Measurements from ENCODE around the gene LRRC74B. TPM values are rescaled to one million over a fixed set of nuclear protein-coding genes. Genes with fewer than 3 reads are reported as not detected.
"Not testable (repeated sequence)": the region's sequence is repeated elsewhere in the genome, so short reads cannot be mapped to it uniquely, and the experiment has no call there.

Gene LRRC74B
- total and polyA plus RNA-seq, 2 donors (not counting 1 experiment from before 2014, with no cell fraction given) = not detected

DNA sequence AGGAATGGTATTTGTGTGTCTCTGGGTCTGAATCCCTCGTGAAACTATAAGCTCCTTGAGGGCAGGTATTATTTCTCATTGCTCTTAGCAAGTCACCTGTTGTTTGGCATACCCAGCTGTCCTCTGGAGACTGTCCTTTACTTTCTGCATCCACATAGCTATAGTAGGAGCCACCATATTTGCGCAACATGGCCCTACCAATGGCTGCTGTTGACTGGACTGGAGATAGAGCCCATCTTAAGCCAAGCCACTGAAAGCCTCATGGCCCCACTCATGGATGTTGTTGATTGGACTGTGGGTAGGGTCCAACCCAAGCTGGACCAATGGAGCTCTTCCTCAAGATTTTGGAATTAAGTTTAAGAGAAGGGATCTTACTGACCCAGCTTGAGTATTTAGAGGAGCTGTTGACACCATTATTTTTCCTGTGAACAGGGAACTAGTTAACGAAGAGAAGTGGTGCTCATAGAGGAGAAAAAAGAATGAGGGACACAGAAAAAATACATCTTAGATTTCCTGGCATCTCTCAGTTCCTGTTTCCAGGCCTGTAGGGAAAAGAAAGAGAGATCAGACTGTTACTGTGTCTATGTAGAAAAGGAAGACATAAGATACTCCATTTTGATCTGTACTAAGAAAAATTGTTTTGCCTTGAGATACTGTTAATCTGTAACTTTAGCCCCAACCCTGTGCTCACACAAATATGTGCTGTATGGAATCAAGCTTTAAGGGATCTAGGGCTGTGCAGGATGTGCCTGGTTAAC lies 47.2 kb downstream of the LRRC74B start:
- H3K4me2 ChIP-seq (ENCODE audit: extremely low read depth, insufficient read depth, low read length) = no peak overlapping the region
- DNase-seq (ENCODE audit: low read depth in 2 of 2) = no peak
- H3K27me3 ChIP-seq (ENCODE audit: control insufficient read depth, insufficient read depth, low read length) = peaks cover 6% of the 10 kb centered on the region
- no peak overlapping the region for H3K27ac ChIP-seq (ENCODE audit: insufficient read depth, low read length)
- no peak overlapping the region for H2AFZ ChIP-seq (ENCODE audit: low read length)
- no peaks in the 10 kb centered on the region for H3K9me3 ChIP-seq (ENCODE audit: control insufficient read depth, insufficient read depth, low read depth, low read length)
- H3K9ac ChIP-seq (ENCODE audit: insufficient read depth, low read length) = no peak overlapping the region
- H3K36me3 ChIP-seq (ENCODE audit: control insufficient read depth, insufficient read depth, low read length) = no peaks in the 10 kb centered on the region
- H3K79me2 ChIP-seq (ENCODE audit: control insufficient read depth, insufficient read depth, low read length) = no peaks in the 10 kb centered on the region
- TF ChIP-seq EZH2 (IDR thresholded peaks at IDR 0.05; ENCODE audit: low read length, missing control alignments) = no peak
- TF ChIP-seq, protein P1, sequence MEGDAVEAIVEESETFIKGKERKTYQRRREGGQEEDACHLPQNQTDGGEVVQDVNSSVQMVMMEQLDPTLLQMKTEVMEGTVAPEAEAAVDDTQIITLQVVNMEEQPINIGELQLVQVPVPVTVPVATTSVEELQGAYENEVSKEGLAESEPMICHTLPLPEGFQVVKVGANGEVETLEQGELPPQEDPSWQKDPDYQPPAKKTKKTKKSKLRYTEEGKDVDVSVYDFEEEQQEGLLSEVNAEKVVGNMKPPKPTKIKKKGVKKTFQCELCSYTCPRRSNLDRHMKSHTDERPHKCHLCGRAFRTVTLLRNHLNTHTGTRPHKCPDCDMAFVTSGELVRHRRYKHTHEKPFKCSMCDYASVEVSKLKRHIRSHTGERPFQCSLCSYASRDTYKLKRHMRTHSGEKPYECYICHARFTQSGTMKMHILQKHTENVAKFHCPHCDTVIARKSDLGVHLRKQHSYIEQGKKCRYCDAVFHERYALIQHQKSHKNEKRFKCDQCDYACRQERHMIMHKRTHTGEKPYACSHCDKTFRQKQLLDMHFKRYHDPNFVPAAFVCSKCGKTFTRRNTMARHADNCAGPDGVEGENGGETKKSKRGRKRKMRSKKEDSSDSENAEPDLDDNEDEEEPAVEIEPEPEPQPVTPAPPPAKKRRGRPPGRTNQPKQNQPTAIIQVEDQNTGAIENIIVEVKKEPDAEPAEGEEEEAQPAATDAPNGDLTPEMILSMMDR (conservative IDR thresholded peaks at IDR 0.05 in 1 of 2, IDR thresholded peaks at IDR 0.05 in 1 of 2; ENCODE audit: low read depth in 1 of 2, low read length in 2 of 2) = no peak
- no peak overlapping the region for H3K4me3 ChIP-seq (replicated peaks in 1 of 4; ENCODE audit: control extremely low read depth in 1 of 4, insufficient read depth in 1 of 4, low read depth in 3 of 4, low read length in 4 of 4)
- H3K4me1 ChIP-seq (ENCODE audit: control insufficient read depth, extremely low read depth, insufficient read depth, low read length) = no peaks in the 10 kb centered on the region
- H4K20me1 ChIP-seq (ENCODE audit: control insufficient read depth, extremely low read depth, insufficient read depth, low read length) = no peaks in the 10 kb centered on the region

DNA sequence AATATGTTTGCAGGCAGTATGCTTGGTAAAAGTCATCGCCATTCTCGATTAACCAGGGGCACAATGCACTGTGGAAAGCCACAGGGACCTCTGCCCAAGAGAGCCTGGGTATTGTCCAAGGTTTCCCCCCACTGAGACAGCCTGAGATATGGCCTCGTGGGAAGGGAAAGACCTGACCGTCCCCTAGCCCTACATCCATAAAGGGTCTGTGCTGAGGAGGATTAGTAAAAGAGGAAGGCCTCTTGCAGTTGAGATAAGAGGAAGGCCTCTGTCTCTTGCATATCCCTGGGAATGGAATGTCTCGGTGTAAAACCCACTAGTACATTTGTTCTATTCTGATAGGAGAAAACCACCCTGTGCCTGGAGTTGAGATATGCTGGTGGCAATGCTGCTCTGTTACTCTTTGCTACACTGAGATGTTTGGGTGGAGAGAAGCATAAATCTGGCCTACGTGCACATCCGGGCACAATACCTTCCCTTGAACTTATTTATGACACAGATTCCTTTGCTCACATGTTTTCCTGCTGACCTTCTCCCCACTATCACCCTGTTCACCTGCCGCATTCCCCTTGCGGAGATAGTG lies 47.9 kb downstream of the LRRC74B start:
- not testable (repeated sequence) for H3K27ac ChIP-seq (ENCODE audit: insufficient read depth, low read length); H2AFZ ChIP-seq (ENCODE audit: low read length); H4K20me1 ChIP-seq (ENCODE audit: control insufficient read depth, extremely low read depth, insufficient read depth, low read length); H3K27me3 ChIP-seq (ENCODE audit: control insufficient read depth, insufficient read depth, low read length); H3K9me3 ChIP-seq (ENCODE audit: control insufficient read depth, insufficient read depth, low read depth, low read length); DNase-seq (ENCODE audit: low read depth in 2 of 2); H3K79me2 ChIP-seq (ENCODE audit: control insufficient read depth, insufficient read depth, low read length); H3K4me3 ChIP-seq (replicated peaks in 1 of 4; ENCODE audit: control extremely low read depth in 1 of 4, insufficient read depth in 1 of 4, low read depth in 3 of 4, low read length in 4 of 4); H3K4me1 ChIP-seq (ENCODE audit: control insufficient read depth, extremely low read depth, insufficient read depth, low read length); H3K36me3 ChIP-seq (ENCODE audit: control insufficient read depth, insufficient read depth, low read length); H3K4me2 ChIP-seq (ENCODE audit: extremely low read depth, insufficient read depth, low read length); H3K9ac ChIP-seq (ENCODE audit: insufficient read depth, low read length)

DNA sequence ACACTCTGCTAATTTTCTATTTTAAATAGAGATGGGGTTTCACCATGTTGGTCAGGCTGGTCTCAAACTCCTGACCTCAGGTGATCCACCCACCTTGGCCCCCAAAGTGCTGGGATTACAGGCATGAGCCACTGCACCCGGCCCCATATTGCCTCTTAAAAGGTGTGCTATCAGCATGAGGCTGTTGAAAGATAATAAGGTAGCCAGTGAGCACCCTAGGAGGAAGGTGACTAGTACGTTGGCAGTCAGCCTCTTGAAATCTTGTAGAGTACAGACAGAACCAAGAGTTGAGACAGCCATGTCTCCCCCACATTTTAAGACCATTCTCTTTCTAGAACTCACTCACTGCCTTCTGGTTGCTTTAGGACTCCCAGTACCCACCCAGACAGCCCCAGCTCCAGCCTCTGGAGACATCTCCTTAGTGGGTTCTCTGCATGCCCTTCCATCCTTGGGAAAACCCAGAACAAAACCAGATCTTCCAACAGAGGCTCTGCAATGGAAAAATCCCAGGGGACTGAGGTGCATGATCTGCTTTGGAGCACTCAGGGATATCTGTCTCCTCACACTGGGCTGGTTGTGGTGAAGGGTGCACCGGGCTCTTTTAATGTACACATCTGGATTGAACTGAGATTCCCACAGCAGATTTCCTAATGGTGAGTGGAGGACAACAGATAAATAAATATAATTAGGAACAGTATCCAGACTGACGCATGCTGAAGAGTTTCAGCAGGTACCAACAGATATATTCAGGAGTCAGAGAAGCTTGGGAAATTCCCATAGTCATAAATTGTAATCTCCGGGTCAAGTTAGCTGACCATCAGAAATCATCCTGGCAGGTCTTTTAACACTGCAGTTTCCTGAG lies 49.4 kb downstream of the LRRC74B start:
- Histone ChIP-seq H4K20me1 (ENCODE audit: control insufficient read depth, extremely low read depth, insufficient read depth, low read length) (no peaks in the 10 kb centered on the region), H3K9me3 (ENCODE audit: control insufficient read depth, insufficient read depth, low read depth, low read length) (no peaks in the 10 kb centered on the region), H3K9ac (ENCODE audit: insufficient read depth, low read length) (no peak overlapping the region), H3K4me1 (ENCODE audit: control insufficient read depth, extremely low read depth, insufficient read depth, low read length) (no peaks in the 10 kb centered on the region), H2AFZ (ENCODE audit: low read length) (no peak overlapping the region), H3K79me2 (ENCODE audit: control insufficient read depth, insufficient read depth, low read length) (no peaks in the 10 kb centered on the region), H3K27ac (ENCODE audit: insufficient read depth, low read length) (no peak overlapping the region), H3K36me3 (ENCODE audit: control insufficient read depth, insufficient read depth, low read length) (no peaks in the 10 kb centered on the region), H3K27me3 (ENCODE audit: control insufficient read depth, insufficient read depth, low read length) (peaks cover 6% of the 10 kb centered on the region), H3K4me3 (replicated peaks in 1 of 4; ENCODE audit: control extremely low read depth in 1 of 4, insufficient read depth in 1 of 4, low read depth in 3 of 4, low read length in 4 of 4) (no peak overlapping the region), H3K4me2 (ENCODE audit: extremely low read depth, insufficient read depth, low read length) (no peak overlapping the region)
- TF ChIP-seq, protein P1 (conservative IDR thresholded peaks at IDR 0.05 in 1 of 2, IDR thresholded peaks at IDR 0.05 in 1 of 2; ENCODE audit: low read depth in 1 of 2, low read length in 2 of 2) = no peak
- TF ChIP-seq EZH2 (IDR thresholded peaks at IDR 0.05; ENCODE audit: low read length, missing control alignments) = no peak
- no peak for DNase-seq (ENCODE audit: low read depth in 2 of 2)

All from fibroblast of lung (primary cell).